ENCODE measurements around the gene POLR1A.

The POLR1A gene

GRCh38 chr2:86038291-86039081 is 67.2 kb downstream of the POLR1A start:
- no peak for DNase-seq (ENCODE audit: low spot score)
- FAIRE-seq: no peak

- FAIRE-seq (no peak), DNase-seq (ENCODE audit: low spot score) (no peak)
These were observed 67.9 kb downstream of the POLR1A start for GRCh38 chr2:86037795-86038192.

GRCh38 chr2:86037141-86037794 is 68.4 kb downstream of the POLR1A start:
- no peak for FAIRE-seq
- DNase-seq (ENCODE audit: low spot score): no peak

- FAIRE-seq (no peak), DNase-seq (ENCODE audit: low spot score) (no peak)
These were observed 69.0 kb downstream of the POLR1A start for GRCh38 chr2:86036669-86037138.

GRCh38 chr2:86035883-86036668 is 69.6 kb downstream of the POLR1A start:
- FAIRE-seq (no peak), DNase-seq (ENCODE audit: low spot score) (no peak)

- FAIRE-seq (no peak), DNase-seq (ENCODE audit: low spot score) (no peak)
These were observed 70.3 kb downstream of the POLR1A start for GRCh38 chr2:86035376-86035882.

- FAIRE-seq: no peak
- no peak for DNase-seq (ENCODE audit: low spot score)
These were observed 71.7 kb downstream of the POLR1A start for GRCh38 chr2:86033751-86034692.

- FAIRE-seq (no peak), DNase-seq (ENCODE audit: low spot score) (no peak)
These were observed 72.7 kb downstream of the POLR1A start for GRCh38 chr2:86032861-86033595.

- no peak for DNase-seq (ENCODE audit: low spot score)
- FAIRE-seq: no peak
These were observed 74.1 kb downstream of the POLR1A start for GRCh38 chr2:86031606-86032005.

GRCh38 chr2:86031151-86031550 is 74.5 kb downstream of the POLR1A start:
- FAIRE-seq (no peak), DNase-seq (ENCODE audit: low spot score) (no peak)

- DNase-seq (ENCODE audit: low spot score): no peak
- FAIRE-seq: no peak
These were observed 75.8 kb downstream of the POLR1A start for GRCh38 chr2:86029873-86030272.

- FAIRE-seq (no peak), DNase-seq (ENCODE audit: low spot score) (no peak)
These were observed 76.8 kb downstream of the POLR1A start for GRCh38 chr2:86028766-86029381.

GRCh38 chr2:86027922-86028765 is 77.5 kb downstream of the POLR1A start:
- no peak for DNase-seq (ENCODE audit: low spot score)
- FAIRE-seq: no peak

- no peak for DNase-seq (ENCODE audit: low spot score)
These were observed 78.3 kb downstream of the POLR1A start for GRCh38 chr2:86027196-86027921.

GRCh38 chr2:86026744-86027065 is 79.0 kb downstream of the POLR1A start:
- no peak for DNase-seq (ENCODE audit: low spot score)
- no peak for FAIRE-seq

More at GRCh38 chr2:86027196-86027921, 78.3 kb downstream of the POLR1A start:
- FAIRE-seq: no peak

- DNase-seq (ENCODE audit: low spot score): no peak
- no peak for FAIRE-seq
These were observed 79.5 kb downstream of the POLR1A start for GRCh38 chr2:86025976-86026743.

GRCh38 chr2:86025229-86025820 is 80.4 kb downstream of the POLR1A start:
- DNase-seq (ENCODE audit: low spot score) (no peak), FAIRE-seq (no peak)

Measured in urothelium cell line (cell line).